Pulmonary artery endothelial cell (primary cell): ENCODE results near the gene TBC1D22A. TPM values are rescaled to one million over a fixed set of nuclear protein-coding genes. Genes with fewer than 3 reads are reported as not detected.
A peak's percentile ranks its signal among the peaks of the same experiment; 100 is the strongest.
"Not testable (repeated sequence)": the region's sequence is repeated elsewhere in the genome, so short reads cannot be mapped to it uniquely, and the experiment has no call there.

Experiments
- DNase-seq: peaks from one replicate; pipeline ENCODE4 v3.0.0-alpha.2; 2011; ENCODE audit warnings: low read depth, low spot score
- total RNA-seq: library from RNA; depleted of rRNA; stranded (reverse); fragments of >200 nt; gene quantifications from 2 replicates; pipeline ENCODE4 v1.2.3, GENCODE V29; 2014

Gene TBC1D22A, protein sequence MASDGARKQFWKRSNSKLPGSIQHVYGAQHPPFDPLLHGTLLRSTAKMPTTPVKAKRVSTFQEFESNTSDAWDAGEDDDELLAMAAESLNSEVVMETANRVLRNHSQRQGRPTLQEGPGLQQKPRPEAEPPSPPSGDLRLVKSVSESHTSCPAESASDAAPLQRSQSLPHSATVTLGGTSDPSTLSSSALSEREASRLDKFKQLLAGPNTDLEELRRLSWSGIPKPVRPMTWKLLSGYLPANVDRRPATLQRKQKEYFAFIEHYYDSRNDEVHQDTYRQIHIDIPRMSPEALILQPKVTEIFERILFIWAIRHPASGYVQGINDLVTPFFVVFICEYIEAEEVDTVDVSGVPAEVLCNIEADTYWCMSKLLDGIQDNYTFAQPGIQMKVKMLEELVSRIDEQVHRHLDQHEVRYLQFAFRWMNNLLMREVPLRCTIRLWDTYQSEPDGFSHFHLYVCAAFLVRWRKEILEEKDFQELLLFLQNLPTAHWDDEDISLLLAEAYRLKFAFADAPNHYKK
- 16.0 and 17.4 TPM in 2 replicates for total RNA-seq

DNA sequence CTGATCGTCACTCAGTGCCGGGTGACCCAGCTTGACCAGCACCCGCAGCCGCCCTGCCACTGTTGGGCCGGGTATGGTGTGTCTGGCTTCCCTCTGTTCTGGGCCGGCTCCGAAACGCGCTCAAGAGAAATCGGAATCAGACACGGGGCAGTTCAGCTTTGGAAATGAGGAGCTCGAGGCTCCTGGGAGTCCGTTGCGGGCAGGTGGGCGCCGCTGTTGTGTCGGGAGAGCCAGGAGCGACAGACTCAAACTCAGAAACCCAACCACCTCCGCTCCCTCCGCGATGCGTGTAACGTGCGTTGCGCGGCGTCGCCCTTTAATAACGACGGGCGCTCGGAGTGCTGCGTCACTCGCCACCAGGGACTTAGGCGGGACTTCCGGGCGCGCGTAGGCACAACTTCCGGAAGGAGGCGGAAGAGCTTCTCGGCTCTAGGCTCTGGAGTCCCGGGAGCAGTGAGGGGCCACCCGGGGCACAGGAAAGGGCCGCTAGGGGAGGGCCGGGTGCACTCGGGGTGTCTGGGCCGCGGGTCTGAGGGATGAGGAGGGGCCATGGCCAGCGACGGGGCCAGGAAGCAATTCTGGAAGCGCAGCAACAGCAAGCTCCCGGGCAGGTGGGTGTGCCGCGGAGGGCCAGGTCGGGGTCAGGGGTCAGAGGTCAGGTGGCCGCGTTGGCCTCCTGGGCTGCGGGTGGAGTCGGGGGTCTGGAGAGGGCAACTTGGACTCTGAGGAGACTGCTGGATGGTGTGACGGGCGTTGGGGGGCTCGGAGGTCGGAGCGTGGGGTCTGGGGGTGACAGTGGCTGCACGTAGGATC is at the start of gene TBC1D22A:
TBC1D22A (plus strand) TSS at position 413 of the 813 bp plus-strand sequence; CDS start at position 550, 137 bp downstream.
- peak; percentile 82 for DNase-seq

DNA sequence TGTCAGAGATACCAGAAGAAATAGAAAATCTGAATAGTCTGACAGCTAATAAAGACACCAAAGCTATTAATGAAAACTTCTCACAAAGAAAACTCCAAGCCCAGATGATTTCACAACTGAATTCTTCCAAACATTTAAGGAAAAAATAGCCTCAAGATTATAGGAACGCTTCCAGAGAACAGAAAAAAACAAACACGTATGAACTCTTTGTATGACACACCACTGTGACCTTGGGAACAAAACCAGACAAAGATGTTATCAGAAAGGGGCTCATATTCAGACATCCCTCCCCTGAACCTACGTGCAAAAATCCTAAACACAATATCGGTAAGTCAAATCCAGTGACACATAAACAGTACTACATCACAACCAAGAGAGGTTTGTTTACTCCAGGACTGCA is 47.9 kb upstream of the TBC1D22A start:
- DNase-seq = no peak

DNA sequence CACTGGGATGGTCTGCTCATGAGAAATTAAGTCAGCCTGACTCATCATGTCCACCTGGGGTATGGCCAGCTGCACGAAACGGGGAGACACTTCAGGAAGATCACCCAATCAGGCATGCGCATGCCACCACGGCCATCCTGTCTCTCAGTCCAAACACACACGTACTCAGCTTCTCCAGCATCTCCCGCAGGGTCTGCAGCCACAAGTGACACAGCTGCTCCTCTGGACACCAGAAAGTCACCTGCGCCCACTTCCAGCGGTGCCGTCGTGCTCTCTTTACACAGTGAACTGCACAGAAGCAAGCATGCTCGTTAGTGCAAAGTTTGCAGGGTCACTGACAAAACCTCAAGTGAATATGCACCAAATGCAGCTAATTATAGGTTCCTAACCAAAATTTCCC is 42.5 kb upstream of the TBC1D22A start:
- no peak for DNase-seq

DNA sequence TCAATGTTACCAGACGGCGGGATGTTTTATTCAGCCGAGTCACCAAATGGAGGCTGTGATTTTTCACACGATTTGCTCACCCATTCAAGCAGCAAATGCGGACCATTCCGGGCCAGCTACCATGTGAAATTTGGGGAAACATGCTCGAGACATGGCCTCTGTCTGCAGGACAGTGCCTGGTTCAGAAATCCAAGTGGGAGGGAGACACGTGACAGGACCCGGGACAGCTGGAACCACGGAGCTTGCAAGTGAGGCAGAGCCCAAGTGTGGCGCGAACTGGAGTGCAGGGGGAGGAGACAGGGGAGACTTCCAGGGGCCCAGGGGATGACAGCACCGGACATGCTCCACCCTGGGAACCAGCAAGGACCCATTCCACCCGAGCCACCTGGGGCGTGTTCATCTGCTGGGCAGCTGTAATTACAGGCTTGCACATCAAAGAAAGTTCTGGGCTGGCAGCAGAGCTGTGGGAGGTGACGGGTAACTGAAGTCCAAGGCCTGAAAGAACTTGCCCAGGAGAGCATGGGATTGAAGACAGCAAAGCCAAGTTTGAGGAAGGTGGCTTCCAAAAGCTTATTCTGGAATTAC is 40.9 kb upstream of the TBC1D22A start:
- no peak for DNase-seq

DNA sequence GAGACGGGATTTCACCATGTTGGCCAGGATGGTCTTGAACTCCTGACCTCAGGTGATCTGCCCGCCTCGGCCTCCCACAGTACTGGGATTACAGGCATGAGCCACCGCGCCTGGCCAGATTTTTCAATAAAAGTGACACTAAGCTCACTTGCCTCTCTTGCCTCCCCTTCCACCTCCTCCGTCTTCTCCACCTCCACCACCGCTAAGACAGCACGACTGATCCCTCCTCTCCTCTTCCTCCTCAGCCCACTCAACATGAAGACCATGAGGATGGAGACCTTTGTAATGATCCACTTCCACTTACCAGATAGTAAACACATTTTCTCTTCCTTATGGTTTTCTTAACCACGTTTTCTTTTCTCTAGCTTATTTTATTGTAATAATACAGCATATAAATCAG is 38.6 kb upstream of the TBC1D22A start:
- DNase-seq = no peak

DNA sequence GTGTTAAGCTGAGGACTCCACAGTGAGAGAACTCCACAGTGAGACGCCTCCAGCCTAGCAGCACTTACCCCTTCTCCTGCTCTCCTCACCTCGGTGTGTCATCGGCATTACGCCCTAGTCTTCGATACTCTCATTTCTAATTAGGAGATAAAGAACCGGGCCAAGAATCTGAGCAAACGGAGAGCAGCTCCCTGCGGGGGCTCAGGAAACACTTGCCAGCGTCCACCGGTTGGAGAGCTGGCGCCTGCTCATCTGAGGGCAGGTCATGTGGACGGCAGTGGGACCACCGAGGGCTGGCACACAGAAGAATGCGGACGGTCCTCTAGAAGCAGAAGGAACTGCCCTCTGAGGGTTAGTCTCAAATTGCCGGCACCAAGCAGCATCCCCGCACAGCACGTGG is 37.4 kb upstream of the TBC1D22A start:
- no peak for DNase-seq

DNA sequence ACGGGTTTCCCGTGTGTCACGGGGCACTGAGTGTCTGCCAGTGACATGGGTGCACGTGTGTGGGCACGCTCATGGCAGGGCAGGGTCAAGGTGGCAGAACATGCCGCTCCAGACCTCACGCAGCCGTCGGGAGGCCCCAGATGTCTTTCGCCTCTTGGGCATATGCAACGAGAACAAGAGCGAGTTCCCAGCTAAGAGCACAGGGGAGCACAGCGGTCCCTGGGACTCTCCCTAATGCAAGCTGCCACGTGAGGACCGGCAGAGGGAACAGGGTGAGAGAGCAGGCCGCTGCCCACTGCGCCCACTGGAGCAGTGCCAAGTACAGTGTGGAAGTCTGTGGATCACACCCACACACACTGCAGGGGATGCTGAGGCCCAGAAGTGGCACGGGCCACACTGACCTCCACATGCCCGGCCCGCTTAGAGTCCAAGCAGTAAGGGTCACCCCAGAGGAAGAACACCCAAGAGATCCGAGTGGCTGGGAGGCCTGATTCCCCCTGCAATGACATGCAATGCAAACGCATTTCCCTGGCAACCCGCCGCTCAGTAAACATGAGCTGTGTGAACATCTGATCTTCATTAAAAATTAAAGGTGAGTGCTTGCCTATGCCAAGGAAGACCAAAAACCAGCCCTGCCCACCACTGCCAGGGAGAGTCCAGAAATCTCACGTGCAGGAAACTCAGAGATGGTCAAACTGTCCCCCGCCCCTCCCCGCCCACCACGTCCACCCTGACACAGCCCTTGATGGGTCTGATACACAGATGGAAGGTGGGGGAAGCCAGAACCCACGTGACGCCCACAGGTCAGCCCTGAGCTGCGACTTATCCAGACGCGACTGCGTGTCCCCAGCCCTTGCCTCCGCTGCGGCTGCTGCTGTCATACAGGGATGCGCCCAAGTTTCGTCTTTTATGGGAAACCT is 36.1 kb upstream of the TBC1D22A start:
- no peak for DNase-seq

DNA sequence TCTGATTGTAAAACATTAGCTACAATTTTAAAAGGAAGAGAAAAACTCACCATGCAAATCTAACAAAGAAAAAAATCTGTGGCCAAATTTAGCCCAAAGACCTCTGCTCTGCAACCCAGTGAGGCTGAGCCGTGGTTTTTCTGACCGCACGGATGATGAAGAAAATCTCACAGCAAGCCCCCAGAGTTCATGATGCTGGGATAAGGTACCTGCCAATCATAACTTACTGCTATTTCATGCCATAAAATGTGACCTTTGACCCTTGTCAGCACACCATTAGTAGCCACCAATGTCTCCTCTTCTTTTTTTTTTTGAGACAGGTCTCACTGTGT is 35.5 kb upstream of the TBC1D22A start:
- DNase-seq = no peak

DNA sequence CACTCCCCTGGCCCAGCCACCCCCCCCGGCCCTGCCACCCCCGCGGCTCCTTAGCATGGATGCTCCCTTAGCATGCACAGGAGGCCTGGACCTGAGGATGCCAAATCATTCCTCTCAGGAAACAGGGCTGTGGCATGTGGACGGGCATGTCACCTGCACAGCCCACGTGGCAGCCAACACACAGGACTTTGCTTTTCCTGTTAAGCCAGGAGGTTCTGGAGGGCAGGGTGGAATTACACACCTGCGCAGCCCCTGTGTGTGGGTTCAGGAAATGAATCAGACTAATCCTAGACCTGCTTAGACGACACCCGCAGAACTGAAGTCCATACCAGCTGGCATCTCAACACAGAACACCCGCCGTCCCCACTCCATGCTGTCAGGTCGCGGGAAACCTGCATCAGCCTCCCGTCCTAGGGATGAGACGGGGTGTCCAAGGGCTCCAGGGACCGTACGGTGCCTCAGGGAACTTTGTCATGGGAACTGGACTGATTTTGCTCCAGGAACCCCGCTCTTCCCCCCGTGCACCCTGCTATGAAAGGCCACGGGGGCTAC is 34.6 kb upstream of the TBC1D22A start:
- DNase-seq = no peak

DNA sequence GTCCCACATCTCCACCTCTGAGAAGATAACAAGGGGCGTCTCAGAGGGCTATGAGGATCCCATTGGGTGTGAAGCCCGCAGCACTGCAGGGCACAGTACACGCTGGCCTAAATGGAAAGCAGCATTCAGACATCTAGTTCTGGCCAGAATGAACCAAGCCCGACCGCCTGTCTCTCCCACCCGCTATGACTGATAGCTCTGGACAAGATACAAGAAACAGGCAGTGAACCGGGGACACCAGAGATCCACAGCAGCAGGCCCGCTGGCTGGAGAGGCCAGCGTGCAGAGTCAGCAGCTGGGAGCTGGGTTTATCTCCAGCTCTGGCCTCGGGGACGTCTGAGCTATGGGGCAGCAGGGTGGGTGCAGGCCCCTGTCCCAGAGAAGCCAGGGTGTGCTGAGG is 34.0 kb upstream of the TBC1D22A start:
- no peak for DNase-seq

DNA sequence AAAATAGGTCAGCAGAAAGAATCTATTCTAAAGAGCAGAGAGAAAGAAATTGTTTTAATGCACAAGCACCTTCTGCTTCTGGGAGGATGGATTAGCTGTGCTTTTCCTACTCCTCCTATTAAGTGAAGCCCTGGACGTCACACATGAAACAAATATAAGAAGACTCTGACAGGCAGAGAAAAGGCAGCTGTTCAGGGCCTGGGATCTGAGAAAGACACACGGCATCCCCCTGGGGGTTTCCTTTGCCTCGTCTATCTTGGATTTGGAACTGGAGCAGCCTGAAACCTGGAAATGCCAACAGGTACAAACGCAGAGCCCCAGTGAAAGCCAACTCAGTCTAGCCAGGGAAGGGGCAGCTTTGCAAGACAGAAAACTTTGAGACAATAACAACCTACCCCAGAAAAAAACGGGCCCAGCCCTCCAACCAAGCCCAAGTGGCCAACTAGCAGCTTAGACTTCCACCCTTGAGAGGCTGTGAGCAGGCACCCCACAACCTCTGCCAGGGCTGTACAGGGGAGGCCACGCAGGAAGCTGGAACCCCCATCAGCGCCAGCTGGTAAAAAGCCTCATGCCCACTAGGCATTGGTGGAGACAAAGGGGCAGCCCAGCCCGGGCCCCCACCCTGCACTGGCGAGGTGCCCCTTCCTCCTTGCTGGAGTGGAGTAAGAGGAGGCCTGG is 31.7 kb upstream of the TBC1D22A start:
- DNase-seq = no peak

DNA sequence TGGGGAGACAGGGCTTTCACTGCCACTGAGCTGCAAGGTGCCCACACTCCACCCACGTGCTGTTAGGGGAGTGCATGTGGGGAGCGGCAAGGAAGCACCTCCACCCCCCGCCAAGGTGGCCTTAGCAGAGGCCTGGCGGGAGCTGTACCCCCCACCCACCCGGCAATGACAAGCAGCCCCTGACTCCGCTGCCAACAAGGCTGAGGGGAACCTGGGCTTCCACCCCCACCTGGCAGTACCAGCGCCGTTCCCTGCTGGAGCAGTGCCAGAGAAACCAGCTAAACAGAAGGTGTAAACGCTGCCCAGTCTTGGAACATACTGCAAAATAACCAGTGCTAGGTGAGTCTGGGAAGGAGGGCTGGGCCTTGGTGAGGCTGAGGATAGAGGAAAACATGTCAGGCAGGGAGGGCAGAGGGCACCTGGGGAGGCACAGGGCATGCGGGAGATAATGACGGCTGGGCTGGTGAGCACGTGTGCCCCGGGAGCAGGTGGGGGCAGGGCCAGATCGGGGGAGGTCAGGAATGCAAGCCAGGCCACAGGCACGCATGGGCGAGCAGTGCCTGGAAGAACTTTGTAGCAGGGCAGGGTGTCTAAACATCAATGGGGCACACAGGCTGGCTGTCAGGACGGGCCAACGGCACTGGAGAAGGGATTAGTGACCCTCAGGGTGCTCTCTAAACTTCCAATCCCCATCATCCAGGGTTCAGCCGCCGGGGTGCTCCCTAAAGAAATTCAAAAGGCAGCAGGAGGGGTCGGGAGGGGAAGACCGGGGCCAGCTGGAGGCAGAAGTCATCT is 31.0 kb upstream of the TBC1D22A start:
- no peak for DNase-seq

DNA sequence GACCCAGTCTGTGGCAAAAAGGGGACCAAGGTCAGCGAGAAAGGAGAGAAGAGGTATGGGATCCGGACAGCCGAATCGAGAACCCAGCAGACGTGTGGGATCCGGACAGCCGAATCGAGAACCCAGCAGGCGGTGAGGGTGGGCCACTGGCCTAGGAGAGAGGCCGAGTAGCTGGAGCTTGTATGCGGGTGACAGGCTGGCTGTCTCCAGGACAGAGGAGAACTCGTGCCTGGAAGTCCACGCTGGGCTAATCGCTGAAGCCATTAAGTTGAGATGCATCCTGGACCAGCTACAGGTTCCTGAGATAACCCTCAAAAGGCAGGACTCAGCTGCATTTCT is 30.4 kb upstream of the TBC1D22A start:
- DNase-seq = no peak

DNA sequence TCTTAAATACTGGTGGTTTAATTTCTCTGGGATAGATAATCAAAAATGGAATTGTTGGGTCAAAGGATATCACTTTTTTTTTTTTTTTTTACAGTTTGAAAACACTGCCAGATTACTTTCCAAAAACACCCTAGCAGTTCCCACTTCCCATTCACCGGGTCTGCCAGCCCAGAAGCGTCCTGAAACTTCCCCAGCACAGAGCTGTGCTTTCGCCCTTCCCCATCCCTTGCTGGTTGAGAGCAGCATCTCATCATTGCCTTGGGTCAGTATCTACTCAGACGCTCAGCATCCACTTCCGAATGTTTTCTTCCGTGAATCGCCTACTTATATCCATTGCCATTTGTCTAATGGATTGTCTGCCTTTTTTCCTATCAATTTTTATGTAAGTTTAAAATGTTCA is 29.9 kb upstream of the TBC1D22A start:
- no peak for DNase-seq

DNA sequence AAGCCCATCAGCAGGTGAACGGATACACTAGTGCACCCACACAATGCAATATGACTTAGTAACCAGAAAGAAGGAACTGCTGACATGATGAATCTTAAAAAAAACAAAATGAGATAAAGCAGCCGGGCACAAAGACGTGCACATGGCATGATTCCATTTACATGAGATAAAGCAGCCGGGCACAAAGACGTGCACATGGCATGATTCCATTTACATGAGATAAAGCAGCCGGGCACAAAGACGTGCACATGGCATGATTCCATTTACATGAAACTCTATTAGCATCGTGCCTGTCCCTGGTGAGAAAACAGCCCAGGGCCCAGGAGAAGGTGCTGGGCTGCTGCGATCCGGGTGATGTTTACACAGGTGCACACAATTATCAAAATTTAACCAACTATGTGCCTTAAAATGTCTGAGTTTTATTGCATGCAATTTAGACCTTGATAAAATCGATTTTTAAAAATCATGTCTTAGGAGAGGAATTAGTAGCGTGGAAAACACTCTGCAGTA is 28.2 kb upstream of the TBC1D22A start:
- DNase-seq = not testable (repeated sequence)

DNA sequence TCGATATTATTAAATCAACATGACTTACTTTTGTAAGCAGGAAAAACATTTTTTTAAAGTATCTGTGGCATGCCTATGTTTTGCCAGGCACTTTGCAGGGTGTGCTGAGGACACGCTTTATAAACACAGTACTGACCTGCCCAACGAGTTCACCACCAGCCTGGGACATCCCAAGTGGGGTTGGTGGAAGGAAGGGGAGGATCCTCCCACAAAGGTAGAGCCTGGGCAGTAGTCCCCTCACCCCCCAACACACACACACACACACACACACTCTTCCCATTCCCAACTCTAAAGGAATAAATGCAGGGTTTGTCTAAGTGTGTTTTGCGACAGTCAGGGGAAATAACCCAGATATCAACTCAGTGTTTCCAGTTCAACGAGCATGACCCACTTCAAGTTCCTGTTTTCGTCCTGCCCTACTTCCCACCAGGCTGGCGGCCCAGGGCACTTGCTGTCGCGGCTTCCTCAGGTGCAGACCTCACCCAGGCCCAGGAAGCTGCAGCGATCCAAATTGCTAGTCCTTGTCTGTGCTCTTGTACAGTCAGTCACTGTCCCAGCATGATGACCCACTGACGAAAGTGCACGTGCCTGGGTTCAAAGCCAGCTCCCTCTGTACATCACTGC is 27.5 kb upstream of the TBC1D22A start:
- no peak for DNase-seq

DNA sequence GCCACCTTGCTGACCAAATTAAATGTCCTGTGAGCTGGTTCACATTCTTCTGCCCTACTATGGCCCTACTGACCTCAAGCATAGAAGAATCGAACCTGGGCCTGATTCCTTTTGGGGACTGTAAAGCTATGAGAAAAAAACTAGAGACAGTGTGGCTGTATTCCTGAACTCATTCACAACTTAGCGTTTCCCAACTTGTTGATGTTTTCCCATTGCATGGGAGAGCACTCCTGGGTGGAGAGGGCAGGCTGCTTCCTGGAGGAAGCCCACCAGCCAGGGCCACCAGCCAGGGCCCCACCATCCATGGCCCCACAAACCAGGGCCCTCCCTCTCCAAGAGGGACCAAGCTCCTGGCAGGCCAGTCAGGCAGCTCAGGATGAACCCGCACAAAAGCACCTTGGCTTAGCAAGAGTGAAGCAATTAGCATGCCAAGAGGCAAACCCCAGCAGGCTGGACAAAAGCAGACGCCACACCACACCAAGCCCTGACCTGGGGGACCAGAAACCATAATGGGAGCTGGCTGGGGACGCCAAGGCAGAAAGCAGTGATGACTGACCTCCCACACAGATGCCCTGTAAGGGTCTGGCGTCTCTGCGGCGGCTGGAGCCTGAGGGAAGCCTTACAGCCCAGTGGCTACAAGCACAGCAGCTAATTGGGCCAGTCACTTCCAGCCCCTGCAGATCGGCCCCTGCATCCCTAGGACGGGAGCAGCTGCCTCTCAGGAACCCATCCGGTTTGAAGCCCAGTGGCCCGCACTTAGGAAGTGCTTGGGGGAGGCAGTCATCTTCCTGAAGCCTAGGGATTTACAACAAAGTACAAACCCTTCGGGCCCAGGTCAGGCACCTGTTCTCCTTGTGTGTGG is 26.5 kb upstream of the TBC1D22A start:
- peak; percentile 54 for DNase-seq

DNA sequence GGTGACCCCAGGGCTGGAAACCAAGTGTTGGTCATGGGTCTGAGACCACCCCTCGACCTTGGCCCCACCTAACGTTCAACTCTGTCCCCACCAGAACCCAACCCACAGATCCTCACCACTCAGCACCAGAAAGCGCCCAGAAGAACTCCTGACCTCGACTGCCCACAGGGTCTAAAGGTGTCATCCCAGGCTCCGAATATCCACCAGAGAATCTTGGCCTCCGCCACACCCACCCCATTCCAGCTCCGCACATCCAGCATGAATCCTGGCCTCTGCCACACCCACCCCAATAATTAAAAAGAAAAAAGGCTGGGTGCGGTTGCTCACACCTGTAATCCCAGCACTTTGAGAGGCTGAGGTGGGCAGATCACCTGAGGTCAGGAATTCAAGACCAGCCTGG is 25.7 kb upstream of the TBC1D22A start:
- DNase-seq = no peak
